Activated T-helper 2 cell treated with anti-CD3 and anti-CD28 coated beads, Interferon-gamma antibody, Interleukin-2, Interleukin-4, amounts not matched to agents 10 μg/mL and 5 μg/mL and 100 μg/mL, durations not matched to agents 14 hours and 24 hours and 36 hours (primary cell): ENCODE results near the gene UFSP2. TPM values are rescaled to one million over a fixed set of nuclear protein-coding genes. Genes with fewer than 3 reads are reported as not detected.
A peak's percentile ranks its signal among the peaks of the same experiment; 100 is the strongest.
"Not testable (repeated sequence)": the region's sequence is repeated elsewhere in the genome, so short reads cannot be mapped to it uniquely, and the experiment has no call there.

Experiments
- DNase-seq: peaks from one replicate; pipeline ENCODE4 v3.0.0; 2021; ENCODE audit warnings: low spot score
- H3K27ac Mint-ChIP-seq: one replicate; pipeline ENCODE4 v1.8.0; 2021; ENCODE audit warnings: mixed read lengths
- H3K27me3 Mint-ChIP-seq: one replicate; pipeline ENCODE4 v1.8.0; 2021; ENCODE audit warnings: low read depth, mixed read lengths
- H3K36me3 Mint-ChIP-seq: one replicate; pipeline ENCODE4 v1.8.0; 2021; ENCODE audit warnings: low read depth, mixed read lengths
- H3K4me1 Mint-ChIP-seq: one replicate; pipeline ENCODE4 v1.8.0; 2021; ENCODE audit warnings: low read depth, mixed read lengths
- H3K4me3 Mint-ChIP-seq: one replicate; pipeline ENCODE4 v1.8.0; 2021; ENCODE audit warnings: low read depth, mild to moderate bottlenecking, moderate library complexity, mixed read lengths
- H3K9me3 Mint-ChIP-seq: one replicate; pipeline ENCODE4 v1.8.0; 2021; ENCODE audit warnings: mixed read lengths
- intact Hi-C: fragments of 100-400 bp; cut with micrococcal nuclease; formaldehyde crosslinking; loops from one replicate; pipeline ENCODE4 v1.15.1; 2023
- total RNA-seq: library from RNA; stranded (reverse); gene quantifications from 2 replicates; pipeline ENCODE4 v1.2.3, GENCODE V29; 2022

The UFSP2 gene
- total RNA-seq, 1 donor from 2014 or later, result 26.4 TPM

GRCh38 chr4:185374573-185374972, 51.2 kb downstream of the UFSP2 start:
- no peak overlapping the region for H3K27ac Mint-ChIP-seq
- no peaks in the 10 kb centered on the region for H3K27me3 Mint-ChIP-seq
- H3K4me1 Mint-ChIP-seq, result no peaks in the 10 kb centered on the region
- H3K36me3 Mint-ChIP-seq, result no peaks in the 10 kb centered on the region
- intact Hi-C loops, result no loop called here
- H3K4me3 Mint-ChIP-seq, result no peak overlapping the region
- no peak for DNase-seq
- no peaks in the 10 kb centered on the region for H3K9me3 Mint-ChIP-seq

DNA sequence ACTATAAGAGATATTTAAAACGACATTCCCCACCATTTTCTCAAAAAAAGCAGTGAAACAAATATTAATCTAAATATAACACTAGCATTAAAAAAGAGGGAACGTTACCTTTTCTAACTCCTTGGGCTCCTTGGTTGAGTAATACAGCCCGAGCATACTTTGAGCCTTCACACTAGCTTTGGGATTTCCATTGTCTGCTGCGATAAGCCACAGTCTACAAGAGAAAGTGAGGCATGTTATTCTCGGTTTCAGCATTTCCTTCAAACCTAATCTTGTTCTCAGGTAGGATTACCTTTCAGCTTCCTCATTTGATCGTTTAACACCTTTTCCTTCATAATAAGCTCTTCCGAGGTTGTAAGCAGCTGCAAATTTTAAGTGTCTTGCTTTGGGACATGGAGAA, 51.7 kb downstream of the UFSP2 start:
- no peaks in the 10 kb centered on the region for H3K27me3 Mint-ChIP-seq
- H3K27ac Mint-ChIP-seq, result no peak overlapping the region
- no peaks in the 10 kb centered on the region for H3K36me3 Mint-ChIP-seq
- DNase-seq, result no peak
- H3K4me1 Mint-ChIP-seq, result no peaks in the 10 kb centered on the region
- no peaks in the 10 kb centered on the region for H3K9me3 Mint-ChIP-seq
- no peak overlapping the region for H3K4me3 Mint-ChIP-seq
- intact Hi-C loops, result no loop called here

DNA sequence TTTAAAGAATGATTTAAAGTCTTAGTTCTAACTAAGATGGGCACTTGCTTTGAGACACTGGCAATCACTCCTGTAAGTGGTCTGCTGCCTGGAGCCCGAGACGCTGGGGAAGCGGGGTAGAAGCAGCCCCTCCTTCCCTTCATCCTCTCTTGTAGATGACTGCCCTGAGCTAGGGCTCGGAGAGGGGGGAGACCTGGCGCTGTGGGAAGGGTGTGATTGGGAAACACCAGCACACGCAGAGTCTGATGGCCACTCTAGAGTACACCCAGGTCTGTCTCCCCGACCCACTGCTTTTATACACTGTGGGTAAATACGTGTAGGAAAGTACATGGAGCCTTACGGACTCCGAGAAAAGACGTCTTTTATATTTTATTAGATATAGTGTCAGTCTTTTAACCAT, 54.1 kb downstream of the UFSP2 start:
- H3K4me3 Mint-ChIP-seq, result no peak overlapping the region
- H3K36me3 Mint-ChIP-seq, result no peaks in the 10 kb centered on the region
- intact Hi-C loops, result no loop called here
- H3K9me3 Mint-ChIP-seq, result no peaks in the 10 kb centered on the region
- H3K27me3 Mint-ChIP-seq, result no peaks in the 10 kb centered on the region
- no peak for DNase-seq
- no peak overlapping the region for H3K27ac Mint-ChIP-seq
- no peaks in the 10 kb centered on the region for H3K4me1 Mint-ChIP-seq

DNA sequence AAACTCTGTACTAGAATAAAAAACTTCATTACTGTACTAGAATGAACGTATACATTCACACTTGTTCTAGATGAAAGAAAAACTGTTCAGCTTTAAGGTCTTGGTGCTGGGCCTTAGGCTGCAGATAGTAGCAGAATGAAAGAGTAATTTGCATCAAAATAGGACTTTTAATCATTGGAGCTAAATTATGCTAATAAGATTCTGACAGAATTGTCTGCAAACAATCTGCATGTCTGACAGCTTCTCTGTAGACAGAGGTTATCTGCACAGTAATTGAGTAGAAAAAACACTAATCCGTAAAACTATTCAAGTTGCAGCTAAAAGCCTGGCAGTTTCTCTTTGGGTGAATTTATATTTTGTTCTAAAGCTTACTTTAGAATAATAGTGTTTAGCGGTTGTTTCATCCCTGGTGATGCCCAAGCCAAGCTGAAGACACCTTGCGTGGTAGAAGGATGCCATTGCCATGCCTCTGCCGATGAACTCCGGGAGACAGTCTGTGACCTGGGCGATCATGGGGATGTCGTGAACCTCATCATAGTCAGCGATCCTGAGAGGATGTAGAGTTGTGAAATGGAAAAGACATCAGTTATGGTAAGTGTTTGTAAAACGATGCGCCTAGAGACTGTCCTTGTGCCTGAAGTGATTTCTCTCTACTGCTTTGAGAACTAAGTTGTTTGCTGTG, 55.4 kb downstream of the UFSP2 start:
- Mint-ChIP-seq H3K36me3 (no peaks in the 10 kb centered on the region), H3K27ac (no peak overlapping the region), H3K4me3 (no peak overlapping the region), H3K27me3 (no peaks in the 10 kb centered on the region), H3K4me1 (no peaks in the 10 kb centered on the region), H3K9me3 (no peaks in the 10 kb centered on the region)
- intact Hi-C loops, result no loop called here
- DNase-seq, result no peak

DNA sequence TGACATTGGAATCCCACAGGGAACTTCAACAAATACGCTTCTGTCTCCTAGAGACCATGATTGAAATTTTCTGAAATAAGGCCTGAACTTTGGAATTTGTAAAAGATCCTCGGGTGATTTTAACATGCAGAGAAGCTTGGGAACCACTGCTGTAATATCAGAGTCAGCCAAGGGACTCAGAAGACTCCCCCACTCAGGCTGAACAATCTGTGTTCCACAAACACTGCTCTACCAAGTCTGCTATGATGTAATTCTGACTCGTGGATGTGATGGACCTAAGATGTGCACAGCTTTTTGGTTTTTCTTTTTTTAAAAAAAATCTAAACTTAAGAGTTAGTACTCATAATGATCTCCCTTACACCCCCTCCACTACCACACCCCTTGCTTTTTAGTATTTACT, 56.0 kb downstream of the UFSP2 start:
- intact Hi-C loops, result no loop called here

DNA sequence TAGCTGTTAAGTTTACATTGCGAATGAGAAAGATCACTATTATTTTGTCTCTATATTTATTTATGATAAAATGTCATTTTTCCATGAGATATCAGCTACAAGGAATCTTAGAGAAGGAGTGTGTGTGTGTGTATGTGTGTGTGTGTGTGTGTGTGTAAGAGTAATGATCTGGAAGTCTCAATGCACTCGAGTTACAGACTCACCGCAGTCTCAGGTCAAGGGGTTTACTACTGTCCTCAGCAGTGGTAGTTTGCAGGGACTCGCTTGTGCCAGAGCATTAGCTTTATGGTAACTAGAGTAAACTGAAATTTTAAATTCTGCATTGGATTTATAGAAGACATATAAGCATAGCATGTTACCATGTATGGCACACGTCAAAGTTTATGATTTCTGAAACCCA, 60.9 kb downstream of the UFSP2 start:
- H3K27ac Mint-ChIP-seq, result no peak overlapping the region

More for the DNA sequence above, 56.0 kb downstream of the UFSP2 start:
- Mint-ChIP-seq H3K36me3 (no peaks in the 10 kb centered on the region), H3K9me3 (no peaks in the 10 kb centered on the region), H3K27me3 (no peaks in the 10 kb centered on the region), H3K4me1 (no peaks in the 10 kb centered on the region), H3K27ac (no peak overlapping the region), H3K4me3 (no peak overlapping the region)
- no peak for DNase-seq

GRCh38 chr4:185363251-185363650, 62.5 kb downstream of the UFSP2 start:
- H3K4me1 Mint-ChIP-seq, result peaks cover 4% of the 10 kb centered on the region
- no peak overlapping the region for H3K4me3 Mint-ChIP-seq
- intact Hi-C loops, result no loop called here
- H3K27ac Mint-ChIP-seq, result no peak overlapping the region
- H3K36me3 Mint-ChIP-seq, result peaks cover 5% of the 10 kb centered on the region
- DNase-seq, result no peak
- no peaks in the 10 kb centered on the region for H3K9me3 Mint-ChIP-seq
- H3K27me3 Mint-ChIP-seq, result no peaks in the 10 kb centered on the region

More for the DNA sequence above, 60.9 kb downstream of the UFSP2 start:
- peaks cover 1% of the 10 kb centered on the region for H3K4me1 Mint-ChIP-seq
- H3K27me3 Mint-ChIP-seq, result no peaks in the 10 kb centered on the region
- no peak overlapping the region for H3K4me3 Mint-ChIP-seq
- H3K36me3 Mint-ChIP-seq, result peaks cover 3% of the 10 kb centered on the region
- intact Hi-C loops, result no loop called here
- no peaks in the 10 kb centered on the region for H3K9me3 Mint-ChIP-seq
- DNase-seq, result no peak

GRCh38 chr4:185362570-185362969, 63.2 kb downstream of the UFSP2 start:
- intact Hi-C loops, H3K27me3 Mint-ChIP-seq, H3K4me3 Mint-ChIP-seq, H3K36me3 Mint-ChIP-seq, DNase-seq, H3K9me3 Mint-ChIP-seq, H3K4me1 Mint-ChIP-seq, H3K27ac Mint-ChIP-seq: not testable (repeated sequence)

GRCh38 chr4:185361872-185362271, 63.9 kb downstream of the UFSP2 start:
- peaks cover 8% of the 10 kb centered on the region for H3K4me1 Mint-ChIP-seq
- H3K27me3 Mint-ChIP-seq, result no peaks in the 10 kb centered on the region
- intact Hi-C loops, result no loop called here
- DNase-seq, result no peak
- H3K4me3 Mint-ChIP-seq, result no peak overlapping the region
- H3K9me3 Mint-ChIP-seq, result no peaks in the 10 kb centered on the region
- H3K36me3 Mint-ChIP-seq, result peaks cover 12% of the 10 kb centered on the region
- H3K27ac Mint-ChIP-seq, result no peak overlapping the region

DNA sequence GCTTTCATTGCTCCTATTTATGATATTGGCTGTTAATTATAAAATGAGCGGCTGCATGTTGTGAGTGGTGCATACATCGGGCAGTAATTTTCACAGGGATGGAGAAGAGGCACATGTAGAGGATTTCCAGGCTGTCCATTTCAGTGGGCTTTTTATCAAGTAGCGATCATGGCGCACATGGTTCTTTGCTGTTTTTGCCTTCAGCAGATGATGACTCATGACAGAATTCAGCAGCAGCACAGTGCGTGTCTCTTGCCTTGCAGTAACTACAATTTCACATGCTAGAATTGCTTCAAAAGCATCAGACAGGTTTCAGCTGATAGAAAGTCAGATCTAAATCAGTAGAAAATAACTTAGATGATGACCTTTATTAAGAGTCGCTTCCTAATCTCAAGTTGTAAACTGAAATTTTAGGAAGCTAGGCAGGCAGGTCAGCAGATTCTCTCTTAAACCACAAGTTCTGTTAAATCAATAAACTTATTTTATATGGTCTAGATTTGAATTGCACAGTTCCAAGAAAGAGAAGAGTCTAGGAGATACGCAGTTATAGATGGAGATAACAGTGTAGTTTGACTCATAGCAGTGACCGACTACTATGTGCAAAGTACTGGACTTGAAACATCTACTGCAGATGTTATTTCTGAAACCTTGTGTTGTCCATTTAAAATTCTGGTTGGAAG, 65.9 kb downstream of the UFSP2 start:
- H3K27me3 Mint-ChIP-seq, result no peaks in the 10 kb centered on the region
- no peak for DNase-seq

DNA sequence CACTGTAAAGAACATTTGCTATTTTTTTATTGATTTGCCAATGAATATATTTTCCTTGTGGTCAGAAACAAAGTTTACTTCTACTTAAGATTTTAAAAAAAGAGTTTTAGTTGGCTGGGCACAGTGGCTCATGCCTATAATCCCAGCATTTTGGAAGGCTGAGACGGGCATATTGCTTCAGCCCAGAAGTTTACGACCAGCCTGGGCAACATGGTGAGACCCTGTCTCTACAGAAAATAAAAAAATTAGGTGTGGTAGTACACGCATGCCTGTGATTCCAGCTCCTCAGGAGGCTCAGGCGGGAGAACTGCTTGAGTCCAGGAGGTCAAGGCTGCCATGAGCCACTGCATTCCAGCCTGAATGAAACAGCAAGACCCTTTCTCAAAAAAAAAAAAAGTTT, 66.8 kb downstream of the UFSP2 start:
- H3K9me3 Mint-ChIP-seq, result no peaks in the 10 kb centered on the region
- peaks cover 12% of the 10 kb centered on the region for H3K36me3 Mint-ChIP-seq
- H3K4me1 Mint-ChIP-seq, result peaks cover 9% of the 10 kb centered on the region
- H3K27ac Mint-ChIP-seq, result no peak overlapping the region
- no peak overlapping the region for H3K4me3 Mint-ChIP-seq
- H3K27me3 Mint-ChIP-seq, result no peaks in the 10 kb centered on the region
- DNase-seq, result no peak
- intact Hi-C loops, result no loop called here

More for the DNA sequence above, 65.9 kb downstream of the UFSP2 start:
- Mint-ChIP-seq H3K9me3 (no peaks in the 10 kb centered on the region), H3K36me3 (peaks cover 12% of the 10 kb centered on the region), H3K27ac (no peak overlapping the region), H3K4me3 (no peak overlapping the region), H3K4me1 (peaks cover 9% of the 10 kb centered on the region)
- intact Hi-C loops, result no loop called here

DNA sequence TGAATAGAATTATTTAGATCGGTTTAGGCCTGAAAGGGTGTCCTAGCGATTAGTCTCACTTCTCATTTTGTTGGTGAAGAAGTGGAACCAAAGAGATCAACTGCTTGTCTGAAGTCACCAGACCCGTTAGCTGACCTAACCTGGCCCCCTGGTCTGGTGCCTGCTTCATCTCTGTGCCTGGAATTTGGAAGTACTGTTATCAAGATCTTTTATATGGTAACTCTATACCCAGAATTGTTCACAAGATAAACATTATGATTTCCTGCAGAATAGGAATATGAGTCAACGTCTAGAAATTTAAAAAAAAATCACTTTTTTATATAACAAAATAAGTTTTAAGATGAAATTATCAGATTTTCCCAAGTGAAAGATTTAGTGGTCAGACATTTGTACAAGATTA, 67.2 kb downstream of the UFSP2 start:
- Mint-ChIP-seq H3K36me3 (peaks cover 13% of the 10 kb centered on the region), H3K4me1 (peaks cover 9% of the 10 kb centered on the region), H3K27me3 (no peaks in the 10 kb centered on the region), H3K27ac (no peak overlapping the region), H3K9me3 (no peaks in the 10 kb centered on the region), H3K4me3 (no peak overlapping the region)
- intact Hi-C loops, result no loop called here
- DNase-seq, result no peak

GRCh38 chr4:185357733-185358440, 67.9 kb downstream of the UFSP2 start:
- no peak overlapping the region for H3K4me3 Mint-ChIP-seq

More at GRCh38 chr4:185357733-185358440, 67.9 kb downstream of the UFSP2 start:
- Mint-ChIP-seq H3K27me3 (no peaks in the 10 kb centered on the region), H3K9me3 (no peaks in the 10 kb centered on the region), H3K36me3 (peaks cover 17% of the 10 kb centered on the region), H3K4me1 (peaks cover 9% of the 10 kb centered on the region), H3K27ac (peak overlapping the region; percentile 24)
- intact Hi-C loops, result loop anchor here (2.0 kb wide), 1 partner anchor 15 kb away; no protein-coding TSS in a partner anchor
- DNase-seq, result no peak
